Measurements from ENCODE around the gene GPR158.

Gene GPR158

GRCh38 chr10:25174461-25175230 lies at the start of gene GPR158:
GPR158 (plus strand) TSS chr10:25175001; CDS start chr10:25175421, 420 bp downstream.
- Mint-ChIP-seq H3K27ac (no peak within 1 kb of the TSS), H3K4me1 (peaks cover 13% of the 10 kb centered on the region), H3K4me3 (peak within 1 kb of the TSS; percentile 92 to 96 (median 93)), H3K9me3 (peaks cover 5% of the 10 kb centered on the region), H3K27me3 (ENCODE audit: low read depth) (peaks cover 59% of the 10 kb centered on the region), H3K36me3 (ENCODE audit: low read depth) (no peaks in the 10 kb centered on the region)
- TF ChIP-seq, protein P1, sequence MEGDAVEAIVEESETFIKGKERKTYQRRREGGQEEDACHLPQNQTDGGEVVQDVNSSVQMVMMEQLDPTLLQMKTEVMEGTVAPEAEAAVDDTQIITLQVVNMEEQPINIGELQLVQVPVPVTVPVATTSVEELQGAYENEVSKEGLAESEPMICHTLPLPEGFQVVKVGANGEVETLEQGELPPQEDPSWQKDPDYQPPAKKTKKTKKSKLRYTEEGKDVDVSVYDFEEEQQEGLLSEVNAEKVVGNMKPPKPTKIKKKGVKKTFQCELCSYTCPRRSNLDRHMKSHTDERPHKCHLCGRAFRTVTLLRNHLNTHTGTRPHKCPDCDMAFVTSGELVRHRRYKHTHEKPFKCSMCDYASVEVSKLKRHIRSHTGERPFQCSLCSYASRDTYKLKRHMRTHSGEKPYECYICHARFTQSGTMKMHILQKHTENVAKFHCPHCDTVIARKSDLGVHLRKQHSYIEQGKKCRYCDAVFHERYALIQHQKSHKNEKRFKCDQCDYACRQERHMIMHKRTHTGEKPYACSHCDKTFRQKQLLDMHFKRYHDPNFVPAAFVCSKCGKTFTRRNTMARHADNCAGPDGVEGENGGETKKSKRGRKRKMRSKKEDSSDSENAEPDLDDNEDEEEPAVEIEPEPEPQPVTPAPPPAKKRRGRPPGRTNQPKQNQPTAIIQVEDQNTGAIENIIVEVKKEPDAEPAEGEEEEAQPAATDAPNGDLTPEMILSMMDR (IDR thresholded peaks at IDR 0.05; ENCODE audit: unreplicated experiment in 3 of 3), result no peak

GRCh38 chr10:25125201-25125611 lies 49.6 kb upstream of the GPR158 start:
- Mint-ChIP-seq H3K9me3 (no peaks in the 10 kb centered on the region), H3K27ac (no peak overlapping the region), H3K4me1 (no peaks in the 10 kb centered on the region), H3K27me3 (ENCODE audit: low read depth) (no peaks in the 10 kb centered on the region), H3K36me3 (ENCODE audit: low read depth) (no peaks in the 10 kb centered on the region), H3K4me3 (no peak overlapping the region)
- TF ChIP-seq, protein P1 (IDR thresholded peaks at IDR 0.05; ENCODE audit: unreplicated experiment in 3 of 3), result no peak

DNA sequence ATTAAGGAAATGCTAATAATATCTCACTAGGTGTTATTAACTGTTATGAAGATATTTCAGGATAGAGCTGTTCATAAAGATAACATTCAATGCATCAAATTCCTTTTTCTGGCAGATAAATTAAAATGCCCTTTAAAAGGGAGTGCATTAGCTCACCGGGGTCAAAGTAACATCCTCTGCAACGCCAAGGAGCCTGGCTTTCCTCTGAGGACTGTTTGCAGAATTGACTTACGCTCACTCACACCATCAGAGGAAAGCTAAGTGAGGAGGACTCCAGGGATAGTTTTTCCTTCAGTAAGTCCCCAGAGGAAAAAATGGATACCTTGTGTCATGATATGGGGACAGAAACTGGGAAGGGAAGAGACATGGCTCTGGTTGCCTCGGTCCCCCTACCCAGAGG lies 45.2 kb upstream of the GPR158 start:
- no peak overlapping the region for H3K27ac Mint-ChIP-seq
- H3K36me3 Mint-ChIP-seq (ENCODE audit: low read depth), result no peaks in the 10 kb centered on the region
- no peak overlapping the region for H3K4me3 Mint-ChIP-seq
- H3K27me3 Mint-ChIP-seq (ENCODE audit: low read depth), result peaks cover 4% of the 10 kb centered on the region
- peaks cover 3% of the 10 kb centered on the region for H3K9me3 Mint-ChIP-seq
- TF ChIP-seq, protein P1 (IDR thresholded peaks at IDR 0.05; ENCODE audit: unreplicated experiment in 3 of 3), result no peak
- no peaks in the 10 kb centered on the region for H3K4me1 Mint-ChIP-seq

- TF ChIP-seq, protein P1 (IDR thresholded peaks at IDR 0.05; ENCODE audit: unreplicated experiment in 3 of 3), result no peak
- H3K4me1 Mint-ChIP-seq, result no peaks in the 10 kb centered on the region
- no peak overlapping the region for H3K4me3 Mint-ChIP-seq
- H3K27ac Mint-ChIP-seq, result no peak overlapping the region
- H3K27me3 Mint-ChIP-seq (ENCODE audit: low read depth), result peaks cover 4% of the 10 kb centered on the region
- H3K9me3 Mint-ChIP-seq, result peaks cover 3% of the 10 kb centered on the region
- no peaks in the 10 kb centered on the region for H3K36me3 Mint-ChIP-seq (ENCODE audit: low read depth)
These were observed 43.9 kb upstream of the GPR158 start for GRCh38 chr10:25130906-25131305.

DNA sequence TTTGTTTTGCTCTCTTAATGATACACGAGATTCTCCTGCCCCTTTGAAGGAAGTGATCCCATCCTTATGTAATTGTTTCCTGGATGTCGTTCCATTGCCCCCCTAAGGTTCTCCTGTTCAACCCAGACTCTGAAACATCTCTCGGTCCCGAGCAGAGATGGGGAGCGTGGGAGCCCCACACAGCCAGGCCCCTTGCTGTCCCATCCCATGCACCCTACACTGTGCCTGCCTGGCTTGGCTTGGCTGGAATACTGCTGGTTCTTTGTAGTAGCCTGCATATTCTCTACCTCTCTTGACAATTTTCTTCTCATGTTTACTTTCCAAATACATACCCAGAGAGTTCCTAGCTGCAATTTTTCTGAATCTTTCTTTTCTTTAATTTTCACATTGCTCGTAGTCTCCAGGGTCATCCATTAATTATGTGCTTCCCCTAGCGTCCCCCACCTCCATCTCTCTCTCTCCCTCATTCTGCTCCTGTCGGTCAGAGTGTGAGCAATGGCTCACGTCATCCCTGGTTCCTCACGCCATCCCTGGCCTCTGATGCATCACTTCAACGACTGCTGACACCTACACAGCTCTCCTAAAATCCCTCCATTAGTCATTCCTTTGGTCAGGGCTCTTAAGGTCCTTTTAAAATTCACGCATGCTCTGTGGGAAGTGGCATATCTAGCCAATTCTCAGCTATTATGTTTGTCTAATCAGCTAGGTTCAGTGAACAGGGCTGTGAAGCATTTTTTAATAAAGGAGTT lies 32.5 kb upstream of the GPR158 start:
- H3K9me3 Mint-ChIP-seq, result no peaks in the 10 kb centered on the region
- no peaks in the 10 kb centered on the region for H3K36me3 Mint-ChIP-seq (ENCODE audit: low read depth)
- H3K27ac Mint-ChIP-seq, result no peak overlapping the region
- no peak overlapping the region for H3K4me3 Mint-ChIP-seq
- peaks cover 9% of the 10 kb centered on the region for H3K27me3 Mint-ChIP-seq (ENCODE audit: low read depth)
- no peaks in the 10 kb centered on the region for H3K4me1 Mint-ChIP-seq
- TF ChIP-seq, protein P1 (IDR thresholded peaks at IDR 0.05; ENCODE audit: unreplicated experiment in 3 of 3), result no peak
